ENCODE measurements around the gene TGFA. TPM values are rescaled to one million over a fixed set of nuclear protein-coding genes. Genes with fewer than 3 reads are reported as not detected.

Gene TGFA
- total RNA-seq, 2 experiments from 2014 or later: 0.25 to 0.38 TPM

DNA sequence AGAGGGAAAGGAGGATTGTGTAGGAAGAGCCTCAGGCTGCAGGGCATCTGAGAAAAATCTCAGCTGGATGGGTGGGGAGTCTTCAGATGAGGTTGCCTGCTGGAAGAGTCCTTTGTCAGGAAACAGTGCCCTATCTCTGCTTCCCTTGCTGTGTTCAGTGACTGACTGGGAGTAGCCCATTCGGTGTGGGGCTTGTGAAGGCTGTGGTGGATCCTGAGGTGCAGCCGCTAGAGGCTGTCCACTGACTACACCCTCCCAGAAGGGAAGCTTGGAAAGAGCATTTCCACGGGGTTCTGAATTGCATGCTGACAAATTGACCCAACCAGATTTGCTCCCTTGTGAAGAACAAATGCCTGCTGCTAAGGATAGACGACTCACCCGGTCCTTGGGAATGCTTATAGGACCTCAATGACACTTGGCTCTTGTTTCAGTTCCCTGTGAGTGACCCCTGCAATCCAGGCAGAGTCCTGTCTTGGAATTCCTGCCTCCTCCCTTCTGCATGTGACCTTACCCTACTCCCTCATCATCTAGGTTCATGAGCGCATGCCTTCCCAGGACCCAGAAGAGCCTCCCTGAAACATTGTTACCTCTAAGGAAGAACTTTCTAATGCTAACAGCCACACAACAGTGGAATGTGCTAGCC is 142.0 kb downstream of the TGFA start:
- no peak for ATAC-seq
- TF ChIP-seq, protein P1, sequence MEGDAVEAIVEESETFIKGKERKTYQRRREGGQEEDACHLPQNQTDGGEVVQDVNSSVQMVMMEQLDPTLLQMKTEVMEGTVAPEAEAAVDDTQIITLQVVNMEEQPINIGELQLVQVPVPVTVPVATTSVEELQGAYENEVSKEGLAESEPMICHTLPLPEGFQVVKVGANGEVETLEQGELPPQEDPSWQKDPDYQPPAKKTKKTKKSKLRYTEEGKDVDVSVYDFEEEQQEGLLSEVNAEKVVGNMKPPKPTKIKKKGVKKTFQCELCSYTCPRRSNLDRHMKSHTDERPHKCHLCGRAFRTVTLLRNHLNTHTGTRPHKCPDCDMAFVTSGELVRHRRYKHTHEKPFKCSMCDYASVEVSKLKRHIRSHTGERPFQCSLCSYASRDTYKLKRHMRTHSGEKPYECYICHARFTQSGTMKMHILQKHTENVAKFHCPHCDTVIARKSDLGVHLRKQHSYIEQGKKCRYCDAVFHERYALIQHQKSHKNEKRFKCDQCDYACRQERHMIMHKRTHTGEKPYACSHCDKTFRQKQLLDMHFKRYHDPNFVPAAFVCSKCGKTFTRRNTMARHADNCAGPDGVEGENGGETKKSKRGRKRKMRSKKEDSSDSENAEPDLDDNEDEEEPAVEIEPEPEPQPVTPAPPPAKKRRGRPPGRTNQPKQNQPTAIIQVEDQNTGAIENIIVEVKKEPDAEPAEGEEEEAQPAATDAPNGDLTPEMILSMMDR (IDR thresholded peaks at IDR 0.05): no peak
- CTCF ChIA-PET: no interaction called here

DNA sequence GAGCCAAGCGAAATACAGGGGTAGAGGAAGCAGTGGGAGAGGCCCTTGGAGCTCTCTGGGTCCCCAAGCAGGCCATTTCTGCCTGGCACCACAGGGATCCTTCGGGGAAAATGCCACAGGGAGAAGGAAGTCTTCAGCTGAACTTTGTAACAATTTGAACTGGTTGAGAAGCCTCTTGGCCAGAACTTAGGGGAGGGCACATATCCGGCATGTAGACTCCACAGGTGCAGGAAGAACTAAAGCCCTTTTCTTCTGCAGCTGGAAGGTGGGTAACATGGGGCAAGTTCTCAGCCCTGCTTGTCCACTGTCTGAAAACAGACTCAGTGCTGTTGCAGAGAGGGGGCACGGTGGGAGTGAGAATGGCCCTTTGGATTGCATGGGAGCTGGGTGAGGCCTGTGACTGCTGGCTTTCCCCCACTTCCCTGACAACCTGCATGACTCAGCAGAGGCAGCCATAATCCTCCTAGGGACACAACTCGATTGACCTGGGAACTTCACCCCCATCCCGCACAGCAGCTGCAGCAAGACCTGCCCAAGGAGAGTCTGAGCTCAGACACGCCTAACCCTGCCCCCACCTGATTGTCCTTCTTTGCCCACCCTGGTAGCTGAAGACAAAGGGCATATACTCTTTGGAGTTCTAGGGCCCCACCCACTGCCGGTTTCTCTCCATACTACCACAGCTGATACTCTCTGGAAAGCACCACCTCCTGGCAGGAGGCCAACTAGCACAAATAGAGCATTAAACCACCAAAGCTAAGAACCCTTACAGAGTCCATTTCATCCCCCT is 150.2 kb downstream of the TGFA start:
- H3K4me3 Mint-ChIP-seq: no peak overlapping the region

More for the DNA sequence above, 142.0 kb downstream of the TGFA start:
- DNase-seq: no peak
- Mint-ChIP-seq H3K4me3 (no peak overlapping the region), H3K9me3 (no peaks in the 10 kb centered on the region), H3K27ac (no peak overlapping the region), H3K4me1 (ENCODE audit: low read depth) (no peaks in the 10 kb centered on the region), H3K27me3 (no peaks in the 10 kb centered on the region), H3K36me3 (ENCODE audit: low read depth) (no peaks in the 10 kb centered on the region)
- POLR2A ChIA-PET: no interaction called here
- intact Hi-C loops (cut with micrococcal nuclease): no loop called here

DNA sequence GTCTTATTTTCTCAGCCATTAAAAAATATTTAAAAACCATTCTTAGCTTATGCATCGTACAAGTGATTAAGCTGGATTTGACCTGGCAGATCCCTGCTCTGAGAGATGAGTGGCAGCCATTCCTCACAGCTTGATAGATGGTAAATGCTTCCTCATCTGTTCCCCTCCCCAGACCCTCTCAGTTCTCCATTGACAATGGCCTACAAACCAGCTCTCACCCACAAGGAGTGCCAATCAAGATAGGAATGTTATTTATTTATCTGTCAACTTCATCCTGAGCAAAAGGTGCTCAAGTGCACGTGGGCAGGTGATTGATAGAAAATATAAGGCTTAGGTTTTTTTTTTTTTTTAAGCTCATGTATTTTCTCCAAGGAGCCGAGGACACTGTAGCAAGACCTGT is 153.1 kb downstream of the TGFA start:
- TF ChIP-seq, protein P1 (IDR thresholded peaks at IDR 0.05): no peak
- H3K36me3 Mint-ChIP-seq (ENCODE audit: low read depth): no peaks in the 10 kb centered on the region
- H3K4me3 Mint-ChIP-seq: no peak overlapping the region
- ChIA-PET CTCF (no interaction called here), POLR2A (no interaction called here)
- peaks cover 12% of the 10 kb centered on the region for H3K27me3 Mint-ChIP-seq
- no peaks in the 10 kb centered on the region for H3K4me1 Mint-ChIP-seq (ENCODE audit: low read depth)
- ATAC-seq (no peak), DNase-seq (no peak)
- H3K27ac Mint-ChIP-seq: no peak overlapping the region
- intact Hi-C loops (cut with micrococcal nuclease): no loop called here
- no peaks in the 10 kb centered on the region for H3K9me3 Mint-ChIP-seq

More for the DNA sequence above, 150.2 kb downstream of the TGFA start:
- Mint-ChIP-seq H3K36me3 (ENCODE audit: low read depth) (no peaks in the 10 kb centered on the region), H3K27me3 (peaks cover 4% of the 10 kb centered on the region), H3K27ac (no peak overlapping the region), H3K9me3 (no peaks in the 10 kb centered on the region), H3K4me1 (ENCODE audit: low read depth) (no peaks in the 10 kb centered on the region)
- no peak for DNase-seq
- ChIA-PET CTCF (interaction anchor here (0.9 kb wide), 1 partner anchor 214 kb away, joined by 3 read pairs; no protein-coding TSS in a partner anchor), POLR2A (no interaction called here)
- intact Hi-C loops (cut with micrococcal nuclease): no loop called here
- ATAC-seq: no peak
- TF ChIP-seq, protein P1 (IDR thresholded peaks at IDR 0.05): no peak

DNA sequence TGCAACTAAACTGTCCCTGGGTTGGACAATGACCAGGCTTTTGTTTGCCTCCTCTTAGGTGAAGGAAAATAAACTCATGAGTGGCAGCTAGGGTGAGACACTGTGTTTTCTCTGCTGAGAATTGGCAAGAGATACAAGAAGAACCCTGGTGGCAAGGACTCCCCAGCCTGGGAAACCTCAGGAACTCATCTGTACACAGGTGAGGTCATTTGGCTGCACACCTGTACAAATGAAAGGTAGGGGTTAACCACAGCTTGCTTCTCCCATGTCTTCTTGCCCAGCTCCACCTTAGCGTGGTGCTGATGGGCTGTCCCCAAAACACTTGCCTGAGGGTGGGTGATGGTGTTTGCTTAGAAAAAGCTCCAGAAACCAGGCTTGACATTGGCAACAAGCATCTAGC is 154.6 kb downstream of the TGFA start:
- CTCF ChIA-PET: interaction anchor here (0.9 kb wide), 1 partner anchor 98 kb away, joined by 3 read pairs; no protein-coding TSS in a partner anchor
- H3K36me3 Mint-ChIP-seq (ENCODE audit: low read depth): no peaks in the 10 kb centered on the region
- no peaks in the 10 kb centered on the region for H3K9me3 Mint-ChIP-seq
- H3K4me3 Mint-ChIP-seq: no peak overlapping the region
- ATAC-seq (no peak), DNase-seq (no peak)
- intact Hi-C loops (cut with micrococcal nuclease): no loop called here
- TF ChIP-seq, protein P1 (IDR thresholded peaks at IDR 0.05): no peak
- H3K4me1 Mint-ChIP-seq (ENCODE audit: low read depth): no peaks in the 10 kb centered on the region
- H3K27ac Mint-ChIP-seq: no peak overlapping the region
- POLR2A ChIA-PET: interaction anchor here (0.5 kb wide), 1 partner anchor 336 kb away, joined by 3 read pairs; no protein-coding TSS in a partner anchor
- H3K27me3 Mint-ChIP-seq: peaks cover 13% of the 10 kb centered on the region

Other genes starting within 250 kb of the TGFA start
- 10 to 100 TPM; 24.5 to 26.3 TPM for gene ADD2, start 214.4 kb upstream of the TGFA start, total RNA-seq
- not detected for gene FIGLA, start 236.8 kb upstream of the TGFA start, total RNA-seq